SU-DHL-6 (cell line): ENCODE data around the gene HUWE1.
"Not testable (repeated sequence)": the region's sequence is repeated elsewhere in the genome, so short reads cannot be mapped to it uniquely, and the experiment has no call there.

ENCODE experiments used
- H2AFZ ChIP-seq: fragments of 200-600 bp; sonication (generic); 2 replicates; pipeline ENCODE4 v1.6.1; 2014; ENCODE audit warnings: low read depth, mild to moderate bottlenecking, moderate library complexity, mixed read lengths, antibody characterized with exemption, low read length; ENCODE audit not compliant: severe bottlenecking
- H3F3A ChIP-seq: fragments of 200-600 bp; shearing (Covaris generic); 2 replicates; pipeline ENCODE4 v1.6.0; 2016; ENCODE audit warnings: antibody characterized with exemption, mild to moderate bottlenecking; ENCODE audit not compliant: insufficient read depth
- H3K27ac ChIP-seq: fragments of 200-600 bp; sonication (generic); 2 replicates; pipeline ENCODE4 v1.5.1; 2016; ENCODE audit warnings: low read depth, mild to moderate bottlenecking, low read length, moderate library complexity, mixed read lengths
- H3K27me3 ChIP-seq: fragments of 200-600 bp; sonication (generic), shearing (Covaris generic); 2 replicates; pipeline ENCODE4 v1.6.0; 2014; ENCODE audit warnings: mild to moderate bottlenecking, low read length
- H3K36me3 ChIP-seq: fragments of 200-600 bp; sonication (generic); 2 replicates; pipeline ENCODE4 v1.6.1; 2014; ENCODE audit warnings: mild to moderate bottlenecking, low read length, mixed read lengths
- H3K4me2 ChIP-seq: fragments of 300-600, 200-600 bp; shearing (Covaris generic), sonication (generic); 2 replicates; pipeline ENCODE4 v1.6.0; 2014; ENCODE audit warnings: low read length, low read depth, mild to moderate bottlenecking; ENCODE audit not compliant: poor library complexity, severe bottlenecking
- H3K4me3 ChIP-seq: fragments of 200-600 bp; sonication (generic); 2 replicates; pipeline ENCODE4 v1.5.1; 2014; ENCODE audit warnings: antibody characterized with exemption, low read length, mild to moderate bottlenecking, mixed read lengths; ENCODE audit not compliant: insufficient read depth, poor library complexity, severe bottlenecking
- H3K79me2 ChIP-seq: fragments of 200-600 bp; sonication (generic); 2 replicates; pipeline ENCODE4 v1.6.1; 2014; ENCODE audit warnings: mild to moderate bottlenecking, low read length, moderate library complexity; ENCODE audit not compliant: insufficient read depth
- H3K9ac ChIP-seq: fragments of 200-600 bp; sonication (generic); 2 replicates; pipeline ENCODE4 v1.7.0; 2014; ENCODE audit warnings: mild to moderate bottlenecking, low read length
- H3K9me2 ChIP-seq: fragments of 200-600 bp; sonication (generic); replicated peaks from 2 replicates; pipeline ENCODE4 v1.6.1; 2014; ENCODE audit warnings: low read length; ENCODE audit not compliant: insufficient read depth
- H3K9me3 ChIP-seq: fragments of 200-600 bp; sonication (generic); 2 replicates; pipeline ENCODE4 v1.6.1; 2014; ENCODE audit warnings: low read length, mixed read lengths; ENCODE audit not compliant: insufficient read depth
- H4K20me1 ChIP-seq: fragments of 200-600 bp; sonication (generic); 2 replicates; pipeline ENCODE4 v1.6.1; 2014; ENCODE audit warnings: low read depth, mild to moderate bottlenecking, antibody characterized with exemption, low read length, moderate library complexity, mixed read lengths
- CTCF ChIP-seq: fragments of 200-600 bp; sonication (generic); IDR thresholded peaks from one replicate; pipeline ENCODE4 v1.5.1; 2017; ENCODE audit warnings: antibody characterized with exemption, mild to moderate bottlenecking, low read length, moderate library complexity; ENCODE audit not compliant: insufficient read depth, poor library complexity, severe bottlenecking
- EZH2phosphoT487 ChIP-seq: fragments of 200-600 bp; sonication (generic), shearing (Covaris generic); conservative IDR thresholded peaks from 2 replicates; pipeline ENCODE4 v1.6.1; 2018; ENCODE audit warnings: mild to moderate bottlenecking, antibody characterized with exemption, low read length, moderate library complexity, mixed read lengths

HUWE1 gene

GRCh38 chrX:53544936-53545335 lies 141.6 kb downstream of the HUWE1 start:
- no peak overlapping the region for H3K27ac ChIP-seq
- no peak overlapping the region for H3K9ac ChIP-seq
- H4K20me1 ChIP-seq: no peaks in the 10 kb centered on the region
- no peak overlapping the region for H3K4me2 ChIP-seq
- H2AFZ ChIP-seq: no peak overlapping the region
- no peaks in the 10 kb centered on the region for H3K79me2 ChIP-seq
- no peaks in the 10 kb centered on the region for H3K9me3 ChIP-seq
- TF ChIP-seq CTCF: no peak
- TF ChIP-seq EZH2phosphoT487: no peak
- H3K4me3 ChIP-seq: no peak overlapping the region
- no peaks in the 10 kb centered on the region for H3K27me3 ChIP-seq
- no peaks in the 10 kb centered on the region for H3F3A ChIP-seq
- H3K36me3 ChIP-seq: no peaks in the 10 kb centered on the region
- H3K9me2 ChIP-seq: no peaks in the 10 kb centered on the region

GRCh38 chrX:53538781-53539180 lies 147.7 kb downstream of the HUWE1 start:
- H3K27me3 ChIP-seq: no peaks in the 10 kb centered on the region
- H3K4me3 ChIP-seq: no peak overlapping the region
- H3K27ac ChIP-seq: no peak overlapping the region
- H3K9ac ChIP-seq: no peak overlapping the region
- no peak for TF ChIP-seq EZH2phosphoT487
- TF ChIP-seq CTCF: no peak
- H3K36me3 ChIP-seq: no peaks in the 10 kb centered on the region
- no peak overlapping the region for H2AFZ ChIP-seq
- H3K9me3 ChIP-seq: no peaks in the 10 kb centered on the region
- H3K79me2 ChIP-seq: no peaks in the 10 kb centered on the region
- no peaks in the 10 kb centered on the region for H3F3A ChIP-seq
- H4K20me1 ChIP-seq: no peaks in the 10 kb centered on the region
- no peaks in the 10 kb centered on the region for H3K9me2 ChIP-seq
- no peak overlapping the region for H3K4me2 ChIP-seq

- not testable (repeated sequence) for H3K9me3 ChIP-seq, H3K9me2 ChIP-seq, H3K36me3 ChIP-seq, H3K27ac ChIP-seq, H4K20me1 ChIP-seq, H3K79me2 ChIP-seq, H3K27me3 ChIP-seq, H3K4me2 ChIP-seq, H3K4me3 ChIP-seq, H3F3A ChIP-seq, H2AFZ ChIP-seq, H3K9ac ChIP-seq
Measured at GRCh38 chrX:53531255-53531966, 155.1 kb downstream of the HUWE1 start.

GRCh38 chrX:53526999-53527398 lies 159.5 kb downstream of the HUWE1 start:
- Histone ChIP-seq H3K4me2 (no peak overlapping the region), H3K27ac (no peak overlapping the region), H3F3A (no peaks in the 10 kb centered on the region), H3K27me3 (no peaks in the 10 kb centered on the region), H3K9me3 (no peaks in the 10 kb centered on the region), H4K20me1 (no peaks in the 10 kb centered on the region), H3K9ac (no peak overlapping the region), H2AFZ (no peak overlapping the region), H3K4me3 (no peak overlapping the region), H3K9me2 (no peaks in the 10 kb centered on the region), H3K79me2 (no peaks in the 10 kb centered on the region), H3K36me3 (no peaks in the 10 kb centered on the region)
- TF ChIP-seq EZH2phosphoT487: no peak
